ENCODE data around the gene FNDC3B. TPM values are rescaled to one million over a fixed set of nuclear protein-coding genes. Genes with fewer than 3 reads are reported as not detected.

The FNDC3B gene
- total and polyA plus RNA-seq, 10 donors, result 3.1 to 149 (median 103) TPM

- no peak for DNase-seq
- intact Hi-C loops (cut with DNase I; ENCODE audit: low total_unique reads), result no loop called here
- Histone ChIP-seq H3K4me1 (no peaks in the 10 kb centered on the region), H3K27ac (no peak overlapping the region), H3K27me3 (replicated peaks in 1 of 7) (no peaks in the 10 kb centered on the region), H3K4me3 (no peak overlapping the region), H3K9me3 (no peaks in the 10 kb centered on the region), H3K36me3 (peaks cover 0 to 100% (median 60%) of the 10 kb centered on the region in 6 donors)
- TF ChIP-seq POLR2AphosphoS5 (IDR thresholded peaks at IDR 0.05), result no peak
- TF ChIP-seq, protein P1, sequence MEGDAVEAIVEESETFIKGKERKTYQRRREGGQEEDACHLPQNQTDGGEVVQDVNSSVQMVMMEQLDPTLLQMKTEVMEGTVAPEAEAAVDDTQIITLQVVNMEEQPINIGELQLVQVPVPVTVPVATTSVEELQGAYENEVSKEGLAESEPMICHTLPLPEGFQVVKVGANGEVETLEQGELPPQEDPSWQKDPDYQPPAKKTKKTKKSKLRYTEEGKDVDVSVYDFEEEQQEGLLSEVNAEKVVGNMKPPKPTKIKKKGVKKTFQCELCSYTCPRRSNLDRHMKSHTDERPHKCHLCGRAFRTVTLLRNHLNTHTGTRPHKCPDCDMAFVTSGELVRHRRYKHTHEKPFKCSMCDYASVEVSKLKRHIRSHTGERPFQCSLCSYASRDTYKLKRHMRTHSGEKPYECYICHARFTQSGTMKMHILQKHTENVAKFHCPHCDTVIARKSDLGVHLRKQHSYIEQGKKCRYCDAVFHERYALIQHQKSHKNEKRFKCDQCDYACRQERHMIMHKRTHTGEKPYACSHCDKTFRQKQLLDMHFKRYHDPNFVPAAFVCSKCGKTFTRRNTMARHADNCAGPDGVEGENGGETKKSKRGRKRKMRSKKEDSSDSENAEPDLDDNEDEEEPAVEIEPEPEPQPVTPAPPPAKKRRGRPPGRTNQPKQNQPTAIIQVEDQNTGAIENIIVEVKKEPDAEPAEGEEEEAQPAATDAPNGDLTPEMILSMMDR (IDR thresholded peaks at IDR 0.05 in 8 of 11, conservative IDR thresholded peaks at IDR 0.05 in 3 of 11), result no peak
- TF ChIP-seq POLR2A (IDR thresholded peaks at IDR 0.05), result no peak
- 78 to 93% (median 82%) methylated on average over 3 of the region's 3 CpGs for WGBS, 5 donors
Observed at GRCh38 chr3:172346161-172346560, 306.8 kb downstream of the FNDC3B start.

GRCh38 chr3:172347895-172348679, 308.7 kb downstream of the FNDC3B start:
- Histone ChIP-seq H3K27ac (no peak overlapping the region), H3K4me3 (no peak overlapping the region), H3K27me3 (replicated peaks in 1 of 7) (no peaks in the 10 kb centered on the region), H3K9me3 (no peaks in the 10 kb centered on the region), H3K36me3 (peaks cover 0 to 100% (median 57%) of the 10 kb centered on the region in 6 donors), H3K4me1 (no peaks in the 10 kb centered on the region)
- no peak for DNase-seq
- intact Hi-C loops (cut with DNase I; ENCODE audit: low total_unique reads), result no loop called here
- no peak for TF ChIP-seq POLR2A (IDR thresholded peaks at IDR 0.05)
- TF ChIP-seq POLR2AphosphoS5 (IDR thresholded peaks at IDR 0.05), result no peak
- TF ChIP-seq, protein P1 (IDR thresholded peaks at IDR 0.05 in 8 of 11, conservative IDR thresholded peaks at IDR 0.05 in 3 of 11), result no peak
- WGBS, 5 donors, result 85 to 91% (median 89%) methylated on average over 3 of the region's 3 CpGs

DNA sequence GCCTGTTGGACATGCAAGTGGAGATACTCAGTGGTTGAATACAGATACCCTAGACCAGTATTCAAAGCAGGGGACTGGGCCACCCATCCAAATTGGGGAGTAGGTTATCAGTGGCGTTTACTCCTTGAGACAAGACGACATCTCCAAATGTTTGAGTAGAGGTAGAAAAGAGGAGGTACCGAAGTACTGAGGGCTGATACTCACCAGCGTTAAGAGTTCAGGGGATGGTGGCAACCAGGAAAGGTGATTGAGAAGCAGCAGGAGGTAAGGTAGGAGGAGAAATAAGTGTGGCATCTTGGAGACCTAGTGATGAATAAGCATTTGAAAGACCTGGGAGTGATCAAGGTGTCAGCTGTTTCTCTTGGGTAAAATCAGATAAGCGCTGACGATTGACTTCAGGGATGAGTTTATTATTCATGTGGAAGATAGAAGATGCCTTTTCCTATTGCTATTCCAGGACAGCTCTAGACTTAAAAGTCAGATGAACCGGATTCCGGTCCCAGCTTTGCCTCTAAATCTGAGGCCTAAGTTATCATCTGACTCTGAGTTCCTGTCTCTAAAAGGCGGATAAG, 312.6 kb downstream of the FNDC3B start:
- no peak overlapping the region for H3K27ac ChIP-seq
- no peaks in the 10 kb centered on the region for H3K9me3 ChIP-seq
- H3K27me3 ChIP-seq (replicated peaks in 1 of 7), result no peaks in the 10 kb centered on the region
- WGBS, 5 donors, result 90 to 96% (median 92%) methylated on average over 9 of the region's 9 CpGs
- peaks cover 0 to 99% (median 40%) of the 10 kb centered on the region in 6 donors for H3K36me3 ChIP-seq
- intact Hi-C loops (cut with DNase I; ENCODE audit: low total_unique reads), result no loop called here
- no peaks in the 10 kb centered on the region for H3K4me1 ChIP-seq
- no peak overlapping the region for H3K4me3 ChIP-seq
- TF ChIP-seq, protein P1 (IDR thresholded peaks at IDR 0.05 in 8 of 11, conservative IDR thresholded peaks at IDR 0.05 in 3 of 11), result no peak
- DNase-seq, result no peak

DNA sequence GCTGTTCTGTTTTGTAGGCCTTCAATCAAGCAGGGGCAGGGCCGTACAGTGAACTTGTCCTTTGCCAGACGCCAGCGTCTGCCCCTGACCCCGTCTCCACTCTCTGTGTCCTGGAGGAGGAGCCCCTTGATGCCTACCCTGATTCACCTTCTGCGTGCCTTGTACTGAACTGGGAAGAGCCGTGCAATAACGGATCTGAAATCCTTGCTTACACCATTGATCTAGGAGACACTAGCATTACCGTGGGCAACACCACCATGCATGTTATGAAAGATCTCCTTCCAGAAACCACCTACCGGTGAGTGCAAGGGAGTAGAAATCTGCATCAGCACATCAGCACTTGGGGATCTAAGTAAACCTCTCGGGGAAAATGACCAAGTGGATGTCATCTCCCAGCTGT, 313.4 kb downstream of the FNDC3B start:
- intact Hi-C loops (cut with DNase I; ENCODE audit: low total_unique reads), result no loop called here
- H3K4me1 ChIP-seq, result peaks cover 0 to 5% (median 1%) of the 10 kb centered on the region in 6 donors
- H3K36me3 ChIP-seq, result peaks cover 0 to 95% (median 32%) of the 10 kb centered on the region in 6 donors
- DNase-seq, result no peak
- H3K27me3 ChIP-seq (replicated peaks in 1 of 7), result no peaks in the 10 kb centered on the region
- no peak overlapping the region for H3K4me3 ChIP-seq
- 88 to 98% (median 93%) methylated on average over 9 to 10 of the region's 10 CpGs for WGBS, 5 donors
- H3K27ac ChIP-seq, result no peak overlapping the region
- no peaks in the 10 kb centered on the region for H3K9me3 ChIP-seq
- no peak for TF ChIP-seq POLR2AphosphoS5 (IDR thresholded peaks at IDR 0.05)
- TF ChIP-seq, protein P1 (IDR thresholded peaks at IDR 0.05 in 8 of 11, conservative IDR thresholded peaks at IDR 0.05 in 3 of 11), result no peak
- no peak for TF ChIP-seq POLR2A (IDR thresholded peaks at IDR 0.05)
